ENCODE measurements around the gene EMILIN3.

GRCh38 chr20:41330343-41330720, 36.3 kb downstream of the EMILIN3 start:
- no peak for TF ChIP-seq CTCF (IDR thresholded peaks at IDR 0.05 in 2 of 3, conservative IDR thresholded peaks at IDR 0.05 in 1 of 3; ENCODE audit: borderline replicate concordance in 1 of 3, insufficient read depth in 1 of 3, low read depth in 2 of 3, low read length in 2 of 3)
- no peak for TF ChIP-seq REST (IDR thresholded peaks at IDR 0.05; ENCODE audit: low read depth)
- no peak for TF ChIP-seq MAX (IDR thresholded peaks at IDR 0.05)
- no peak for TF ChIP-seq POLR2A (IDR thresholded peaks at IDR 0.05; ENCODE audit: borderline replicate concordance, extremely low read depth, insufficient read depth, insufficient read length)
- no peak for TF ChIP-seq EZH2phosphoT487 (IDR thresholded peaks at IDR 0.05; ENCODE audit: borderline replicate concordance)
- TF ChIP-seq JUND (IDR thresholded peaks at IDR 0.05): no peak
- no peak for TF ChIP-seq POLR2AphosphoS5 (IDR thresholded peaks at IDR 0.05; ENCODE audit: low read depth, low read length)
- TF ChIP-seq EGR1 (IDR thresholded peaks at IDR 0.05; ENCODE audit: low read depth): no peak
- TF ChIP-seq ZNF274 (IDR thresholded peaks at IDR 0.05; ENCODE audit: low read depth, low read length): no peak
- no peak for TF ChIP-seq EZH2 (IDR thresholded peaks at IDR 0.05)
- TF ChIP-seq ATF3 (IDR thresholded peaks at IDR 0.05): no peak
- no peak for TF ChIP-seq SIN3A (IDR thresholded peaks at IDR 0.05; ENCODE audit: low read depth)
- no peak for TF ChIP-seq RAD21 (IDR thresholded peaks at IDR 0.05; ENCODE audit: low read depth)
- no peak for TF ChIP-seq CEBPB (IDR thresholded peaks at IDR 0.05; ENCODE audit: low read depth)
